GM10248 (cell line): ENCODE measurements around the gene KCNK13.

Source experiments
- CTCF ChIA-PET: fragments of 300-600 bp; sonication (Branson Sonifier 250); formaldehyde crosslinking; extraction: SDS; loops from one replicate; lab custom pipeline; 2021; ENCODE audit warnings: antibody characterized with exemption; lab: Yijun Ruan, JAX
- POLR2A ChIA-PET: fragments of 350-650 bp; sonication (Branson Sonifier 250); formaldehyde crosslinking; extraction: SDS; loops from one replicate; lab custom pipeline; 2020; ENCODE audit warnings: antibody characterized with exemption; lab: Yijun Ruan, JAX
- DNase-seq: peaks from one replicate; pipeline ENCODE4 v3.0.0; 2012; ENCODE audit errors: extremely low spot score
- CTCF ChIP-seq: IDR thresholded peaks from 2 replicates; pipeline ENCODE4 v1.5.1; 2012; ENCODE audit warnings: mild to moderate bottlenecking, low read depth; ENCODE audit errors: extremely low read depth, missing control alignments, control extremely low read depth

Gene KCNK13

GRCh38 chr14:90111895-90112534, 50.2 kb downstream of the KCNK13 start:
- no peak for DNase-seq
- TF ChIP-seq CTCF = no peak
- ChIA-PET POLR2A (no interaction called here), CTCF (no interaction called here)

GRCh38 chr14:90114554-90114953, 52.8 kb downstream of the KCNK13 start:
- ChIA-PET CTCF (no interaction called here), POLR2A (no interaction called here)
- no peak for TF ChIP-seq CTCF
- DNase-seq = no peak

GRCh38 chr14:90115780-90116179, 54.0 kb downstream of the KCNK13 start:
- POLR2A ChIA-PET = no interaction called here
- CTCF ChIA-PET = no interaction called here
- no peak for DNase-seq
- TF ChIP-seq CTCF = no peak

GRCh38 chr14:90116444-90116843, 54.6 kb downstream of the KCNK13 start:
- ChIA-PET CTCF (no interaction called here), POLR2A (no interaction called here)
- DNase-seq = no peak
- no peak for TF ChIP-seq CTCF

- ChIA-PET CTCF (interaction anchor here (1.1 kb wide), 1 partner anchor 697 kb away, joined by 3 read pairs; no protein-coding TSS in a partner anchor), POLR2A (no interaction called here)
- no peak for DNase-seq
- no peak for TF ChIP-seq CTCF
Measured at GRCh38 chr14:90118027-90118426, 56.2 kb downstream of the KCNK13 start.

GRCh38 chr14:90126260-90126659, 64.5 kb downstream of the KCNK13 start:
- CTCF ChIA-PET = no interaction called here
- POLR2A ChIA-PET = no interaction called here
- no peak for TF ChIP-seq CTCF

More at GRCh38 chr14:90126260-90126659, 64.5 kb downstream of the KCNK13 start:
- no peak for DNase-seq
